Measurements from ENCODE around the gene RAD52. TPM values are rescaled to one million over a fixed set of nuclear protein-coding genes. Genes with fewer than 3 reads are reported as not detected.

The RAD52 gene
- total RNA-seq, 1 donor from 2014 or later = 9.3 TPM

GRCh38 chr12:907413-908185 is 41.9 kb downstream of the RAD52 start:
- no peak overlapping the region for H3K27ac ChIP-seq (replicated peaks)
- intact Hi-C loops (cut with micrococcal nuclease) = no loop called here
- H3K4me3 ChIP-seq = no peak overlapping the region
- no peak for TF ChIP-seq CTCF (IDR thresholded peaks at IDR 0.05; ENCODE audit: borderline replicate concordance)
- H3K36me3 ChIP-seq = peaks cover 84% of the 10 kb centered on the region
- no peak for DNase-seq
- H3K9me3 ChIP-seq (replicated peaks) = no peaks in the 10 kb centered on the region
- H3K27me3 ChIP-seq (ENCODE audit: low read depth) = no peaks in the 10 kb centered on the region
- peaks cover 49% of the 10 kb centered on the region for H3K4me1 ChIP-seq

GRCh38 chr12:906062-906585 is 43.4 kb downstream of the RAD52 start:
- TF ChIP-seq CTCF (IDR thresholded peaks at IDR 0.05; ENCODE audit: borderline replicate concordance) = no peak
- H3K4me3 ChIP-seq = no peak overlapping the region
- peaks cover 90% of the 10 kb centered on the region for H3K36me3 ChIP-seq
- H3K27ac ChIP-seq (replicated peaks) = peak overlapping the region; percentile 6
- intact Hi-C loops (cut with micrococcal nuclease) = no loop called here
- no peak for DNase-seq
- H3K4me1 ChIP-seq = peaks cover 41% of the 10 kb centered on the region
- H3K9me3 ChIP-seq (replicated peaks) = no peaks in the 10 kb centered on the region
- H3K27me3 ChIP-seq (ENCODE audit: low read depth) = no peaks in the 10 kb centered on the region

- peak overlapping the region; percentile 6 for H3K27ac ChIP-seq (replicated peaks)
- intact Hi-C loops (cut with micrococcal nuclease) = no loop called here
Observed at GRCh38 chr12:905261-906031, 44.0 kb downstream of the RAD52 start.

GRCh38 chr12:904010-904414 is 45.5 kb downstream of the RAD52 start:
- Histone ChIP-seq H3K4me3 (no peak overlapping the region), H3K36me3 (peaks cover 100% of the 10 kb centered on the region), H3K9me3 (replicated peaks) (no peaks in the 10 kb centered on the region), H3K27ac (replicated peaks) (no peak overlapping the region), H3K4me1 (peaks cover 21% of the 10 kb centered on the region), H3K27me3 (ENCODE audit: low read depth) (no peaks in the 10 kb centered on the region)
- intact Hi-C loops (cut with micrococcal nuclease) = no loop called here
- no peak for TF ChIP-seq CTCF (IDR thresholded peaks at IDR 0.05; ENCODE audit: borderline replicate concordance)
- DNase-seq = no peak

More at GRCh38 chr12:905261-906031, 44.0 kb downstream of the RAD52 start:
- no peak for DNase-seq
- Histone ChIP-seq H3K9me3 (replicated peaks) (no peaks in the 10 kb centered on the region), H3K4me1 (peaks cover 34% of the 10 kb centered on the region), H3K4me3 (no peak overlapping the region), H3K36me3 (peaks cover 96% of the 10 kb centered on the region), H3K27me3 (ENCODE audit: low read depth) (no peaks in the 10 kb centered on the region)
- no peak for TF ChIP-seq CTCF (IDR thresholded peaks at IDR 0.05; ENCODE audit: borderline replicate concordance)

- Histone ChIP-seq H3K9me3 (replicated peaks) (no peaks in the 10 kb centered on the region), H3K4me1 (peaks cover 21% of the 10 kb centered on the region), H3K4me3 (no peak overlapping the region), H3K27me3 (ENCODE audit: low read depth) (no peaks in the 10 kb centered on the region), H3K27ac (replicated peaks) (no peak overlapping the region), H3K36me3 (peaks cover 100% of the 10 kb centered on the region)
- intact Hi-C loops (cut with micrococcal nuclease) = no loop called here
- no peak for TF ChIP-seq CTCF (IDR thresholded peaks at IDR 0.05; ENCODE audit: borderline replicate concordance)
- DNase-seq = no peak
Observed at GRCh38 chr12:903055-903454, 46.4 kb downstream of the RAD52 start.

Measured in left ventricle myocardium inferior (tissue), 1 donor.